ENCODE data around the gene PHF2.

Gene PHF2

GRCh38 chr9:93636172-93636661 lies 59.8 kb downstream of the PHF2 start:
- Histone ChIP-seq H3K9me3 (replicated peaks in 1 of 11) (peaks cover 23 to 35% (median 30%) of the 10 kb centered on the region in 11 experiments), H3K27ac (no peak overlapping the region), H4K20me1 (peaks cover 0 to 44% (median 12%) of the 10 kb centered on the region in 11 experiments; a peak in 12 of 22 replicates), H3K4me2 (no peak overlapping the region), H3K27me3 (no peaks in the 10 kb centered on the region), H3K4me1 (no peaks in the 10 kb centered on the region), H3K36me3 (peaks cover 80 to 99% (median 94%) of the 10 kb centered on the region in 11 experiments), H3K4me3 (no peak overlapping the region), H3K9ac (no peak overlapping the region)
- no peak for TF ChIP-seq Cebpa-rat (IDR thresholded peaks at IDR 0.05)

GRCh38 chr9:93636667-93637066 lies 60.3 kb downstream of the PHF2 start:
- H4K20me1 ChIP-seq: peaks cover 0 to 39% (median 12%) of the 10 kb centered on the region in 11 experiments; a peak in 11 of 22 replicates
- no peak overlapping the region for H3K27ac ChIP-seq
- no peaks in the 10 kb centered on the region for H3K4me1 ChIP-seq
- H3K4me2 ChIP-seq: no peak overlapping the region
- H3K4me3 ChIP-seq: no peak overlapping the region
- TF ChIP-seq Cebpa-rat (IDR thresholded peaks at IDR 0.05): no peak
- H3K9ac ChIP-seq: no peak overlapping the region
- peaks cover 23 to 35% (median 30%) of the 10 kb centered on the region in 11 experiments for H3K9me3 ChIP-seq (replicated peaks in 1 of 11)
- H3K36me3 ChIP-seq: peaks cover 82 to 99% (median 93%) of the 10 kb centered on the region in 11 experiments
- H3K27me3 ChIP-seq: no peaks in the 10 kb centered on the region

GRCh38 chr9:93637886-93638285 lies 61.5 kb downstream of the PHF2 start:
- Histone ChIP-seq H3K36me3 (peaks cover 78 to 98% (median 91%) of the 10 kb centered on the region in 11 experiments), H3K27me3 (no peaks in the 10 kb centered on the region), H4K20me1 (peaks cover 0 to 27% (median 8%) of the 10 kb centered on the region in 11 experiments; a peak in 10 of 22 replicates), H3K4me1 (no peaks in the 10 kb centered on the region), H3K27ac (no peak overlapping the region), H3K9me3 (replicated peaks in 1 of 11) (peaks cover 23 to 35% (median 30%) of the 10 kb centered on the region in 11 experiments), H3K9ac (no peak overlapping the region), H3K4me2 (no peak overlapping the region), H3K4me3 (no peak overlapping the region)
- no peak for TF ChIP-seq Cebpa-rat (IDR thresholded peaks at IDR 0.05)

GRCh38 chr9:93640027-93640426 lies 63.6 kb downstream of the PHF2 start:
- no peak overlapping the region for H3K27ac ChIP-seq
- peaks cover 23 to 35% (median 30%) of the 10 kb centered on the region in 11 experiments for H3K9me3 ChIP-seq (replicated peaks in 1 of 11)
- peaks cover 76 to 98% (median 91%) of the 10 kb centered on the region in 11 experiments for H3K36me3 ChIP-seq
- H3K9ac ChIP-seq: no peak overlapping the region
- no peaks in the 10 kb centered on the region for H3K4me1 ChIP-seq
- no peak overlapping the region for H3K4me2 ChIP-seq
- TF ChIP-seq Cebpa-rat (IDR thresholded peaks at IDR 0.05): no peak
- H4K20me1 ChIP-seq: peaks cover 0 to 15% (median 0%) of the 10 kb centered on the region in 11 experiments; a peak in 1 of 22 replicates
- no peak overlapping the region for H3K4me3 ChIP-seq
- H3K27me3 ChIP-seq: no peaks in the 10 kb centered on the region

- Histone ChIP-seq H3K9me3 (replicated peaks in 1 of 11) (peaks cover 6 to 10% (median 8%) of the 10 kb centered on the region in 11 experiments), H3K27me3 (no peaks in the 10 kb centered on the region), H3K4me2 (no peak overlapping the region), H3K9ac (no peak overlapping the region), H3K27ac (no peak overlapping the region), H4K20me1 (peaks cover 0 to 23% (median 0%) of the 10 kb centered on the region in 11 experiments; a peak in 2 of 22 replicates), H3K4me1 (no peaks in the 10 kb centered on the region), H3K4me3 (no peak overlapping the region), H3K36me3 (peaks cover 70 to 98% (median 90%) of the 10 kb centered on the region in 11 experiments)
- TF ChIP-seq Cebpa-rat (IDR thresholded peaks at IDR 0.05): no peak
Observed at GRCh38 chr9:93642961-93643360, 66.6 kb downstream of the PHF2 start.

GRCh38 chr9:93644397-93645088 lies 68.2 kb downstream of the PHF2 start:
- Histone ChIP-seq H3K27ac (no peak overlapping the region), H3K9ac (no peak overlapping the region), H3K9me3 (replicated peaks in 1 of 11) (no peaks in the 10 kb centered on the region), H3K4me1 (no peaks in the 10 kb centered on the region), H3K27me3 (no peaks in the 10 kb centered on the region), H3K4me2 (no peak overlapping the region), H4K20me1 (peaks cover 0 to 23% (median 0%) of the 10 kb centered on the region in 11 experiments; a peak in 2 of 22 replicates), H3K36me3 (peaks cover 74 to 98% (median 90%) of the 10 kb centered on the region in 11 experiments), H3K4me3 (no peak overlapping the region)
- TF ChIP-seq Cebpa-rat (IDR thresholded peaks at IDR 0.05): no peak

- peaks cover 0 to 23% (median 0%) of the 10 kb centered on the region in 11 experiments; a peak in 2 of 22 replicates for H4K20me1 ChIP-seq
- H3K4me1 ChIP-seq: no peaks in the 10 kb centered on the region
- H3K4me2 ChIP-seq: no peak overlapping the region
- H3K27me3 ChIP-seq: no peaks in the 10 kb centered on the region
- no peak for TF ChIP-seq Cebpa-rat (IDR thresholded peaks at IDR 0.05)
- no peak overlapping the region for H3K27ac ChIP-seq
- peaks cover 74 to 98% (median 90%) of the 10 kb centered on the region in 11 experiments for H3K36me3 ChIP-seq
- no peak overlapping the region for H3K4me3 ChIP-seq
- no peaks in the 10 kb centered on the region for H3K9me3 ChIP-seq (replicated peaks in 1 of 11)
- H3K9ac ChIP-seq: no peak overlapping the region
Observed at GRCh38 chr9:93645149-93645889, 68.9 kb downstream of the PHF2 start.

- Histone ChIP-seq H3K36me3 (peaks cover 75 to 98% (median 91%) of the 10 kb centered on the region in 11 experiments), H3K27me3 (no peaks in the 10 kb centered on the region), H3K27ac (no peak overlapping the region), H3K4me3 (no peak overlapping the region), H3K9ac (no peak overlapping the region), H3K4me2 (no peak overlapping the region), H4K20me1 (peaks cover 0 to 23% (median 0%) of the 10 kb centered on the region in 11 experiments; a peak in 2 of 22 replicates), H3K9me3 (replicated peaks in 1 of 11) (no peaks in the 10 kb centered on the region), H3K4me1 (no peaks in the 10 kb centered on the region)
- TF ChIP-seq Cebpa-rat (IDR thresholded peaks at IDR 0.05): no peak
Observed at GRCh38 chr9:93645921-93646639, 69.7 kb downstream of the PHF2 start.

Measured in BLaER1 treated with 17β-estradiol and CSF1 and Interleukin-3, amounts not matched to agents 10 nM and 100 nM (cell line).